ENCODE data around the gene MEGF11.
"Not testable (repeated sequence)": the region's sequence is repeated elsewhere in the genome, so short reads cannot be mapped to it uniquely, and the experiment has no call there.

MEGF11 gene

DNA sequence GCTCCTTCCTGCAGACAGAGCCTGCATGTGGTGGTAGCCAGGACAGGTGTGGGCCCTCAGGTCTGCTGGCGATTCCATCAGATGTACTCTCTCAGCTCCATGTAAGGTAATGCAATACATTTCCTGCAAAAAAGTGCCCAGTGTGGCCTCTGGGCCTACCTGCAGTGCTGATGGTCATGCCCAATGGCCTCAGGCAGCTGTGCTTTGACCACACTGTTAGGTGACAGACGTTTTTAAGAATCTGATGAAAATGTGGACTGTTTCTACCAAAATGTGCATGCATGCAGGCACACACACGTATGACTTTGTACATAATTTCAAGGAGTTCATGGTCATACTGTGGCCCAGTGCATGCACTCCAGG is 231.4 kb downstream of the MEGF11 start:
- DNase-seq: no peak

DNA sequence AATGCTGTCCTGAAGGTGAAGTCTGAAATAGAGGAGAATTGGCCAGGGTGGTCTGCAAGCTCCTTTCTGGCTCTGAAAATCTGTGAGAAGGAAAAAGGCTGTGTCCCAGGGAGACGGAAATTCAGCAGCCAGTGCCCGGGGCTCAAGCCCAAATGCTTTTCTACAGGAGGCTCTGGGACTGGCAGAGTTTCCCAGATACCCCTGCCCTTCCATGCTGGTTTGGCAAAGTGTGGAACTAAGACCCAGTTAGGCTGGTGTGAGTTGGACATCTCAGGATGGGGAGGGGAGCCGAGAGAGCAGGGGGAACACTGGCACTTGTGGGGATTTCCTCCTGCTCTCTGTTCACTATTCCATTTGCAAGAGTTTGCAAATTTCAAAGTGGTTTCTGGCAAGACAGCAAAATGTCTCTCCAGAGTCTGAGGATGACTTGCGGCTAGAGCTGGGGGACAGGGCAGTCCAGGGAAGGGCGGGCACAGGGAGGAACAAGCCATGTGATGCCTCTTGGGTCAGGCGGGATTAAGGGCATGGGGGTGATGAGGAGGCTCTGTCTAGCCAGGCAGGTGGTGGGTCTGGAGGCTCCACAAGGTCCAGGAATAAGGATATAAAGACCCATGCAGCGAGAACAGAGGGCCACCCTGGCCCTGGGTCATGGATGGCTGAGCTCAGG is 231.9 kb downstream of the MEGF11 start:
- DNase-seq: no peak

DNA sequence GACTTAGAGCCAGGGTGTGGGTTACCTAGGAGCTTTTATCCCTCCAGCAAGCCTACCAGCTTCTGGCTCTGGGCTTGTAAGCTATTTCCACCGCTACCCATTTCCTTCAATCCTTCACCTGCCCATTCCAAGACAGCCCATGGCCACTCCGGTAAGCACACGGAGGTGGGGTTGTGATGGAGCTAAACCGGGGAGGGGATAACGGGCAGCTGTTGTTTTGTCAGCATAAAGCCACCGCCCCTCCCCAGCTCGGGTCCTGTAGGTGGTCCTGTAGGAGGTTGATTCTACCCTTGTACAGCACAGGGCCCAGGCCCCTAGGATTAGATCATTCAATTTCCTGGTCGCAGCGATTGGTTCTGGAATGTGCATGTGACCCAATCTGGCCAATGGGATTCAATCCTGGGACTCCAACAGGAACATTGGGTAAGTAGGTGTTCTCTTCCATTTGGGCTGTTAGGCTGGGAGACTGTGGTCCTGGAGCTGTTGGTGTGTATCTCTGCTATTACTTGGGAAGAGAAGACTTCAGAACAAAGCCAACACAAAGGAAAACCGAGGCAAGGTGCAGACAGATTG is 233.6 kb downstream of the MEGF11 start:
- DNase-seq: no peak

DNA sequence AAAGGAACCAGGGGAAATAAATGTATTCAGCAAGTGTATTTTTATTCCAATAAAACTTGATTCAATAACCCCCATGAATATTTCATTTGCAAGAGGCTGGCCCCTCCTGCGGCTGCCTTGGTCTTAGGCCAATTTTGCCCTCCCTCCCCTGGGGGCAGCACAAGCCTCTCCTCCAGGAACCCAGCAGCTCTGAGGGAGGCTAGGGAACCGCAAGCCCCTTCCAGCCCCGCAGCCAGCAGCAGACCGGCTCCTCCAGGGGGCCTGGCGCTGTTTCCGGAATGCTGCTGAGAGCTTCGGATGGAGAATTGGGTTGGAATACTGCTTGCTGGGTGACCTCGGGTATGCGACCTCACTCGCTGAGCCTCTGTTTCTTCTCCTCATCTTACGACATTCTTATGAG is 234.2 kb downstream of the MEGF11 start:
- no peak for DNase-seq

DNA sequence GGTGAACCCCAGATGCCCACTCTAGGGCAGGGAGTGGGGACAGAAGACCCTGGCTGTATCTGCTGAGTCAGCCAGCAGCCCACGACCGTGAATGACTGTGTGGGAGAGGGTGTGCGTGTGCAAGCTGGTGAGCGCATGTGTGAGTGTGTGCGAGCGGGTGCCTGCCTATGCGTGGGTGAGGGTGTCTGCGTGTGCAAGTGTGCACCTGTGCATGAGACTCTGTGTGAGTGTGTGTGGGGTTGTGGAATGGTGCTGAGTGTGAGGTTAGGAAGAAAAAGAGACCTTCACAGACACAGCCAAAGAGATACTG is 235.1 kb downstream of the MEGF11 start:
- no peak for DNase-seq

DNA sequence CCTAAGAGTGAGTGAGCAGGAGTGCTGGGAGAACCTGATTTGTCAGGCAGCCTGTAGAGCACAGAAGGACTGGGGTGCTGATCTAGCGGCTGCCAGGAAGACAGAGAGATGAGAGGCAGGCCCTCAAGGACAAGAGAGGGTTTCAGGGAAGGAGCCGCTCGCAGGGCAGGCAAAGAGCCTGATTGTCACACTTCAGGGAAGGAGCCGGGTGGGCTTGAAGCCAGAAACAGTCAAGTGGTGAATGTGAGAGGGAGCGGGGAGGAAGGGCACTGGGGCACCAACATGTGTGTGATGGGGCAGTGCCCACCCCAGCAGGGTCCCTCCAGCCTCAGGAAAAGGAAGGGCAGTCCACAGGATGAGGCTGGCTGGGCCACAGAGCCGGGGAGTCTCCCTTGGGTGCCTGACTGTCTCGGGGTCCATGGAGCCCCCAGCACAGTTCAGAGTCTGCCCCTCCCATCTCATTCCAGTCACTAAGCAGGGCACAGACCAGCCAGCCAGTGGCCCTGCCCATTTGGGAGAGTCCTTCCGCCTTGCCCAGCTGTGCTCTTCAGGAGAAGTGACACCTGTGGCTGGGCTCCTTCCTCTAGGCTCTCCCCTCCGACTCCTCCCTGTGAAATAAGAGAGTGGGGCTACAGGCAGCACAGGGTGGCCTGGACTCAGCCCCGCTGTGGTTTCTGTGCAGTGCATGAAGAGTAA is 235.6 kb downstream of the MEGF11 start:
- DNase-seq: no peak

DNA sequence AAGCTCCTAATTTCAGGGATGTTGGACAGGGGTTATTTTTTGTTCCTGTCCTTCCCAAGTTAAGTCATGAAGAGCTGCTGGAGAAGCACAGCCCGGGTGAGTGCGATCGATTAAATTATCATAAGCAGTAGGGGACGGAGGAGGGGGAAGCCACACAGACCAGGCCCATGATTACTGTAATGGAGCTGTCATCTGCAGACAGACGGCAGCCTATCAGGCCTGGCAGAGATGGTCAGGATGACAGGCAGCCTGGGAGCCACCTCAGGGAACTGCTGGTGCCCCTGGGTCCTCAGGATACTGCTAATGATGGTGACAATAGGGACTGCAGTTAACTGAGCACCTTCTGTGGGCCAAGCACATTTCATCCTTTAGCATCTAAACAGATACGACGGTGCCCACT is 236.6 kb downstream of the MEGF11 start:
- DNase-seq: no peak

DNA sequence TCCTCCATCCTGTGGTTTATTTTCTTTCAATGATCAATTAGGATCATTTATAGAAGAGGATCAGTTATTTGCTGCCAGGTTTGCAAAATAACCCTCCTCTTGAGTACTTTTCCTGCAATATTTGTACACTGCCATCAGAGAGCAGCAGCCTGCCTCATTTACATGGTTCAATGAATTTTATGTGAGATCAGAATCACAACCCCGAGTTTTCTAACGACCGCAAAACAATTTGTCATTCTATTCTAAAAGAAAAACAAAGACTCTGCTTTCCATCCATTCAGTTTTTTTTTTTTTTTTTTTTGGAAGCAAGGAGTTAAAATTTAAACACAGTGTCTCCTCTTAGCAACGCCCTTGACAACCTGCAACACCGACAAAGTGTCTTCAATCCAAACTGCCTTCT is 237.4 kb downstream of the MEGF11 start:
- DNase-seq: no peak

DNA sequence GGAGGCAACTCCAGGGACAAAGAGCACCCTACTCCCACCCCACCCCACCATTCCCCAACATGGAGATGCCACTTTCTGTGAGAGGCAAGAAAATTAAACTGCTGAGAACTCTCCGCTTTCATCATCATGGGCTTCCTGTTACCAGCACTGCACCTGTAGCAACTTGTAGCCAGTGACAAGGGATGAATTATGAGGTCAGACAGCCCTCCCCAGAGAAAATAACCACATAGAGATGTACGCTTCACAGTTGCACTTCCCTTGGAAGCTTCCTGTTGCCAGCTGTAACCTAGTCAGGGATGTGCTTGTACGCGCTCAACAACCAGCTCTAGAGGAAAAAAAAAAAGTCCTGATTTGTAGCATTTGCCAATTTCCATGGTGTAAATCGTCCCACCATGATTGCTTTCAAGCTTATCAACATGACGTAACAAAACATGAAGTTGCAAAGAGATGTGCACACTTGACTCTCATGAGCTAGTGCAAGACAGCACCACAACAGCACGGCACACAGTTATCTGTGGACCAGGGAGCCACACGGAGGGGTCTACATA is 238.8 kb downstream of the MEGF11 start:
- DNase-seq: no peak

DNA sequence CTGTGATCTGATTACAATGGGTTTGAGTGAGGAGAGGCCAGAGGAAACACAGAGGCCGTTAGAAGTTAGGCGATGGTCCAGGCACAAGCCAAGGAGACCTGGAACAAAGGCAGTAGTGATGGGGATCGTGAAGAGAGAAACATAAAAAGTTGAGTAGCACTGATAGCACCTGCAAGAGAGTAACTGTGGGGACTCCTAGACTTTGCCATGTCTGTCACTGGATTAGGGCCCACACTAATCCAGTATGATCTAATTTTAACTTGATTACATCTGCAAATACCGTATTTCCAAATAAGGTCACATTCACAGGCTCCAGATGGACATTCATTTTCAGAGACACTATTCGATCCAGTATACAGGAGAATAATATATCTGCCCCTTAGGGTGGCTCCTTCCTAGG is 239.5 kb downstream of the MEGF11 start:
- no peak for DNase-seq

DNA sequence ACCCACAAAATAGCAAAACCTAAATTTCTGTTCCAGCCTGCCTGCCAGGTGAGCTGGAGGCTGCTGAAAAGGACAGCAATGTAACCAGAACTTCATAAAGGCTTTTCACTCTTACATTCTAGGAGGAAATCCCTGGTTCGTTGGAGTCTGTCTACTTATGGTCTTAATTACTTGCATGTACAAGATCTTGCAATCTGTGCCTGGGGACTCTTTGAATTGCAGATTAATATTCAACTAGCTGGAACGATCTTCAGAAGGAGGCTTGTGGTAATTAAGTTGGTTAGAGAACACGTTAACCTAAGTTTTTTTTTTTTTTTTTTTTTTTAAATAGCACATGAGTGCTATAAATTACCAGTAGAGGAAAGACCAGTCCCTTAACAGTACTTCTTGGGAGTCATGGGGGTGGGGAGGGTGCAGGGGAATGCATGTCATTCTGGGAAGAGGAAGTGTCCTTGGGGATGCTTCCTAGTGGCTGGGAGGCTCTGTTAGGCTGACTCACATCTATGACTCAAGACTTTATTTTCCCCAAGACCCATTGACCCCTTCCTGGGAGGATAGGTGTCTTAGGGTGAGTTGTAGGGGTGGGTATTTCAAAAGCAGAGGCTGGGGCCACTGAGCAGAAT is 244.5 kb downstream of the MEGF11 start:
- no peak for DNase-seq

DNA sequence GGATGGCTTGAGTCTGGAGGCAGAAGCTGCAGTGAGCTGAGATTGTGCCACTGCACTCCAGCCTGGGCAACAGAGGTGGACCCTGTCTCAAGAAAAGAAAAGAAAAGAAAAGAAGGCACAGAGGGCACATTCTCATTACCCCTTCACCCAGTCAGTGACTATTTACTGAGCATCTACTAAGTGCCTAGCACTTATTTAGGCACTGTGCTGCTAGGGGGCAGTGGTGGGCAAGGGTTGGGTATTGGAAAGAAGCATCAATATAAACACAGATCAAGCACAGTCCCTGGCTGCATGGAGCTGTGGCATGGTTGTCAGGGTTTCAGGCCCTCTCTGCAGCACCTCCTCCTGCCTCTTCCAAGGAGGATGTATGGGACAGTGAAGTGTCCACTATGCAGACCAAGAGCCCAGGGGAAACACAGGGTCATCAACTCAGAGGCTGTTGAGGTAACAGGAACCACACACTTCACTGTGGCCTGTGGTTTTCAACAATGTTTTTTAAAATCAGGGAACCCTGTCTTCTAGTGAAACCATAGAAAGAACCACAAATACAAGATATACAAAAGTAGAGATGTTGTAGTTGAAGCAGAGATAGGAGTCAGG is 245.8 kb downstream of the MEGF11 start:
- no peak for DNase-seq

DNA sequence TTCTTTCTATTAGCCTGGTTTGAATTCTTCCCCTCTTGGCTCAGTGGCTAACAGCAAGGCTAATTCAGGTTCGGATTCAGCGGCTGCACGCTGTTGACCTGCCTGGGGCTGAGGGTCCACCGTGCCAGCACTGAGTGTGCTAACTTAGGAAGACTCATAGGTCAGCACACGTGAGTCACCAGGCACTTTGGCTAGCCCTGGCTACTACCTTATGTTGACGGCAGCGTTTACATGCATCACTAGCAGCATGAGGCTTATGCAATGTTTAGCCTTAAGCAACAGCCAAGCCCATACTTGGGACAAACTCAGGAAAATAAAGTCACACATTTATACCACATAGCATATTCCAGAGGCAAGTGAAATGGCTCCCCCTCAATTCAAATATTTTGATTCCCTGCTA is 246.6 kb downstream of the MEGF11 start:
- no peak for DNase-seq

DNA sequence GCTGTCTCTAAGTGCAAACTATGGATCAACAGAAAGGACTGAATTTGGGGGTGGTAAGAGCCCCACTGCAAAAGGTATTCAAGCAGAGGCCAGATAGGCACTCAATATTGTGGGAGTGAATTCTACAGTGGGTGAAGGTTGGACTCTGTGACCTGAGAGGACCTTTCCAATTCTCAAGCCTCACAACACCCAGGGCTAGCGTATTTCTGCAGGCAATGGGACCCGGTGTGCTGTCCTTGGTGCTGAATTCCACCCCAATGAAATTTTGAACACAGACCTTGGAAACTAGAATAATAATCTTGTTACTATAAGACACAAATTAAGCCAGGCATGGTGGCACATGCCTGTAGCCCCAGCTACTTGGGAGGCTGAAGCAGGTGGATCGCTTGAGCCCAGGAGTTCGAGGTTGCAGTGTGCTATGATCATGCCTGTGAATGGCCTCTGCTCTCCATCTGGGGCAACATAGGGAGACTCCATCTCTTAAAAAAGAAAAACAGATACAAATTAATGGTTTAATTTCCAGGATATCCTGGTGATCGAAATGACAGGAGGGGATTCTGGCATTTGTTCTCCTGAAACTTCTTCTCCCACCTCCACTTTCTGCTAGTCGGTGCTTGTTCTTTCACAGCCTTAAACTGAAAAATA is 248.8 kb downstream of the MEGF11 start:
- peak in 1 of 2 donors; percentile 13 for DNase-seq

DNA sequence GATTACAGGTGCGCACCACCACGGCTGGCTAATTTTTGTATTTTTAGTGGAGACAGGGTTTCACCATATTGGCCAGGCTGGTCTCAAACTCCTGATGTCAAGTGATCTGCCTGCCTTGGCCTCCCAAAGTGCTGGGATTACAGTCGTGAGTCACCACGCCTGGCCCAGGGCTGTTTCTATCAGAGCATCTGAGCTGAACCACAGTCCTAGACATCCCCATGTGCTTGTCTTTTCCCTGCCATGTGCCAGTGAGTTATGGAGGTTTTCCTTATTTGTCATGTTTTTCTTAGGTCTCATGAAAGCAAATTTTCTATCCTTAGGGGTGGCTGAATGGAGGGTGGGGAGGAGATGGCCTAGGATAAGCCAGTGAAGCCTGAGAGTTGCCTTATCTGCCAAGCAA is 250.4 kb downstream of the MEGF11 start:
- DNase-seq: not testable (repeated sequence)

DNA sequence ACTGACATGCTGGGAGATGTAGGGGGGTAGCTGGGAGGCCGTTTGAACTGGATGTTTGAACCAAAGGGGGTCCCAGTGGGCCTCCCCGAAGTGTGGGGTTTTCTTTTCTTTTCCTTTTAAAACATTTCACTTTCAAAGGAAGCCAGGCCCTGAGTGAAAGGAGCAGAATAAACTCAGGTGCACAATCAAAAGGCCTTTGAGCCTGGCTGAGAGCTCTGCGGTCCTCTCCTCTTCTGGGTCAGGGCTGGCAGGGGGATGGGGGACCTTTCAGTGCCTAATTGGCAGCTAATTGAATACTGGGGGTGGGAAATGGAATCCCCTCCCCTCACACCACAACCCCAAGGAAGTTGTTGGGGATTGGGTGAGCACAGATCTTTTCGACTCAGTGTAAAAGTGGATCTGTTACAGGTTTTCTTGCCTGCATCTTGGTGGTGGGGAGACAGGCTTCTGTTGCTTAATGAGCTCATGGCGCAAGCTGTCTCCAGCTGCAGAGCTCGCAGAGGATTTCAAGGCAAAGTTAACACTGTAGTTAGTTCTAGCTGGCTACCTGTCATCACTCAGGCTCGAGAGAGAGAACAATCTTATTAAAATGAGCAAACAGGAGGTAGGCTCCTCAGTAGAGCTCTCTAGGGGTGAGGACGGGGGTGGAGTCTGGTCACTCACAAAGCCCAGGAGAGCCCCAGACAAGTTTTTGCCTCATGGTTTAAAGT is 251.7 kb downstream of the MEGF11 start:
- no peak for DNase-seq

DNA sequence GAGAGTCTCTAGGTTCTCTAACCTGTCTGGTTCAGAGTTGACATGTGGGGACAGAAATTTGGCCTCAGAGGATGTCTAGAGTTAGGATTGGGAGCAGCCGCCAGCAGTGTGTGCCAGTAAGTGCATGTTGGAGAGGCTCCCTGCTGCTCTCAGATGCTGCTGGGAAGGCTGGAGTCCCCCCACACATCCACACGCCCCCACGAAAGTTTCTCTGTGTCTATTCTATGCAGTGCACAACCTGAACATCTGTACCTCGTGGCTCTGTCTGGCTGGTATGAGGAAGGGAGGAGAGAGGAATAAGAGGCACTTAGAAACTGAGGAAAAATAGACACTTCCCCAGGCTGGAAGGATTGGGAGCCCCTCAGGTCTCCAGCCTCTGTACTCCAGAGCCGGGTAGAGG is 252.5 kb downstream of the MEGF11 start:
- no peak for DNase-seq

DNA sequence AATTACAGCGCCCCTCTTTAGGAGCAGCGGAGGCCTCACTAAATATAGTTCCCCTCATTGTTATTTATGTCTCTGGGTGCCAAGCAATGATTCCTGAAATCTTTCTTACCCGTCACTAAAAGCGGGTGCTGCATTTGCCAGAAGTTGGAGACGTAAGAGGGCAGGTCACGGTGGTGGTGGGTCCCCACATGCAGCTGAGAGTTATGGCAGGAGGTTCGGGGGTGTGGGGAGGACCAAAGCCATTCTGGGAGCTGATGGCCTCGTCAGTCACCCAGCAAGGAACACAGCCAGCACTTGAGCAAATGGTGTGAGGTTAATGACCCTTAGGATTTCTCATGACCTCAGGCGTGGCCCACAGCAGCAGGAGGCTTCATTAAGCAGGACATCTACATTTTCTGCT is 255.1 kb downstream of the MEGF11 start:
- no peak for DNase-seq

DNA sequence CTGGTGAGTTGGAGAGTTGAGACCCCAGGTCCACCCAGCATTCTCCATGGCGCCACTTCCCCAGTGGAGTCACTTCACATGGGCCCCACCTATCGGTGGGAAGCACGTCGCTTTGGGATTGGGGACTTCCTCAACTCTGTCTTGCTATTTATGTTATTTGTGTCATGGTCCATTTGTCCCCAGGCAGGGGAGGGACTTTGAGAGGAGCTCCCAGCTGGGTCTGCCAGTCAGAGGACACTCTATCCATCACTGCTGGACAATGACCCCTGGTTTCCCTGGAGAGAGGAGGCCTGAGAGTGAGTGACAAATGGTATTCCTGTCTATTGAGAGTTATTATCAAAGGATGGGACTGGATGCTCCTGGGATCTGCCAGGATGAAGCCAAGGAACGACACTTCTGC is 256.6 kb downstream of the MEGF11 start:
- no peak for DNase-seq

DNA sequence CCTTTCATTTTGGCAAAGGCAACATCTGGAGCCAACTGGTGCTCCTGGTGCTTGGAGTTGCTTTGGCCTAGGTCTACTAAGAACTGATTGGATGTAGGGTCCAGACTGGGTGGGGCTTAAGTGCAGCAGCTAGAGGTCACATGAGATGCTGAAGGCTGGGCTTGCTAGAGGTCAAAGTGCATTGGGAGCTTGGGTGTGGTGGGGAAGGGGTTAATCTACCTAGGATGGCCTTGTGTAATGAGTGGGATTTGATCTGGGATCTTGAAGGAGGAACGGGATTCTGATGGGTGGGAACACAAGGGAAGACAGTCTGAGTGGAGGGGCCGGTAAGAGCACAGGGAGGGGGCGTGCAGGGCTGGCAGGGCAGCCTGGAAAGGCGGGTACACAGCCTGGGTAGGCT is 258.7 kb downstream of the MEGF11 start:
- DNase-seq: no peak

DNA sequence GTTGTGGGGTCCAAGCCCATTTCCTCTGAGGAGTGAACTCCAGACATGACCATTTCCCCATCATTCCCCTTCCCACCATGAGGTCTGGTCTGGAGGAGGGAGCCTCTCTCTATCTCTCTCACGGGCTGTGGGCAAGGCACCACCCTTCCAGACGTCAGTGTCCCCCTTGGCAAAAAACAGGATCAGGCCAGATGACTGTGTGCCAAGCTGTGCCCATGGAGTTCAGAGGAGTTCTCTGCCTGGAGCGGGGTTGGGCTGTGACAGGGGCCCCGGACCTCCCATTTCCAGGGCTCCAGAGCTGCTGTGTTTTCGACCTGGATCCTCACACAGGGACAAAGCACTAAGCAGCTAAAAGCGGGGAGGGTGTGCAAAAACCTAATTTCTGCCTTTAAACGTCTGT is 259.8 kb downstream of the MEGF11 start:
- no peak for DNase-seq

DNA sequence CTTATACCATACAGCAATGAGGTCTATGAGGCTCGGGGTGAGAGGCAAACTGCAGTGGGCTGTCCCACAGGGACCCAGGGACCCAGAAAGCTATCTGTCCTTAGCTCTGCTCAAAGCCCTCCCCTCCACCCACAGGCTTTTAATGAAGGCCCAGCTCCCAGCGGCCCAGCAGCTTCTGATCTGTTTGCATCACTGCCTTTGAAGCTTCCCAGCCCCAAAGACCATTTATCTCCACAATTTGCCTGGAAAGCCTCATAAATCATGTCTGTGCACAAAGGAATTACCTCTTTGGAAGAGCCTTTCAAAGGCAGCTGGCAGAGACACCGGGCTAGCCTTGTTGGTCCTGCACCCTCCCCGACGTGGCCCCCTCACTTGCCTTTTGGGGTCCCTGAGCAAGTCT is 260.3 kb downstream of the MEGF11 start:
- no peak for DNase-seq
